NB4 (cell line): Measurements from ENCODE around the gene XYLT1.
"Not testable (repeated sequence)": the region's sequence is repeated elsewhere in the genome, so short reads cannot be mapped to it uniquely, and the experiment has no call there.

Experiments
- MAX ChIP-seq: IDR thresholded peaks from 2 replicates; pipeline ENCODE4 v1.6.1; 2011; ENCODE audit warnings: low read depth, low read length
- POLR2A ChIP-seq: IDR thresholded peaks from 2 replicates; pipeline ENCODE4 v1.6.1; 2011; ENCODE audit warnings: mild to moderate bottlenecking; ENCODE audit not compliant: insufficient read length; ENCODE audit errors: extremely low read depth
- TF ChIP-seq, protein P1 (sequence below): IDR thresholded peaks from one replicate; pipeline ENCODE4 v1.5.1; 2012; ENCODE audit warnings: low read depth, low read length

DNA sequence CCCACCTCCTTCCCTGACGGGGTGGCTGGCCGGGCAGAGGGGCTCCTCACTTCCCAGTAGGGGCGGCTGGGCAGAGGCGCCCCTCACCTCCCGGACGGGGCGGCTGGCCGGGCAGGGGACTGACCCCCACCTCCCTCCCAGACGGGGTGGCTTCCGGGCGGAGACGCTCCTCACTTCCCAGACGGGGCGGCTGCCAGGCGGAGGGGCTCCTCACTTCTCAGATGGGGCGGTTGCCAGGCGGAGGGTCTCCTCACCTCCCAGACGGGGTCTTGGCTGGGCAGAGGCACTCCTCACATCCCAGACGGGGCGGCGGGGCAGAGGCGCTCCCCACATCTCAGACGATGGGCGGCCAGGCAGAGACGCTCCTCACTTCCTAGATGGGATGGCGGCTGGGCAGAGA, 35.1 kb upstream of the XYLT1 start:
- TF ChIP-seq, protein P1, sequence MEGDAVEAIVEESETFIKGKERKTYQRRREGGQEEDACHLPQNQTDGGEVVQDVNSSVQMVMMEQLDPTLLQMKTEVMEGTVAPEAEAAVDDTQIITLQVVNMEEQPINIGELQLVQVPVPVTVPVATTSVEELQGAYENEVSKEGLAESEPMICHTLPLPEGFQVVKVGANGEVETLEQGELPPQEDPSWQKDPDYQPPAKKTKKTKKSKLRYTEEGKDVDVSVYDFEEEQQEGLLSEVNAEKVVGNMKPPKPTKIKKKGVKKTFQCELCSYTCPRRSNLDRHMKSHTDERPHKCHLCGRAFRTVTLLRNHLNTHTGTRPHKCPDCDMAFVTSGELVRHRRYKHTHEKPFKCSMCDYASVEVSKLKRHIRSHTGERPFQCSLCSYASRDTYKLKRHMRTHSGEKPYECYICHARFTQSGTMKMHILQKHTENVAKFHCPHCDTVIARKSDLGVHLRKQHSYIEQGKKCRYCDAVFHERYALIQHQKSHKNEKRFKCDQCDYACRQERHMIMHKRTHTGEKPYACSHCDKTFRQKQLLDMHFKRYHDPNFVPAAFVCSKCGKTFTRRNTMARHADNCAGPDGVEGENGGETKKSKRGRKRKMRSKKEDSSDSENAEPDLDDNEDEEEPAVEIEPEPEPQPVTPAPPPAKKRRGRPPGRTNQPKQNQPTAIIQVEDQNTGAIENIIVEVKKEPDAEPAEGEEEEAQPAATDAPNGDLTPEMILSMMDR: not testable (repeated sequence)
- TF ChIP-seq POLR2A, MAX: not testable (repeated sequence)
